Measurements from ENCODE around the gene ADCY4. TPM values are rescaled to one million over a fixed set of nuclear protein-coding genes. Genes with fewer than 3 reads are reported as not detected.
A peak's percentile ranks its signal among the peaks of the same experiment; 100 is the strongest.

The ADCY4 gene
- total and polyA plus RNA-seq, 2 of the 13 experiments (the other 11 are each of a cell fraction or from before 2014, with no cell fraction given), result 0.03 TPM; not detected in 1

DNA sequence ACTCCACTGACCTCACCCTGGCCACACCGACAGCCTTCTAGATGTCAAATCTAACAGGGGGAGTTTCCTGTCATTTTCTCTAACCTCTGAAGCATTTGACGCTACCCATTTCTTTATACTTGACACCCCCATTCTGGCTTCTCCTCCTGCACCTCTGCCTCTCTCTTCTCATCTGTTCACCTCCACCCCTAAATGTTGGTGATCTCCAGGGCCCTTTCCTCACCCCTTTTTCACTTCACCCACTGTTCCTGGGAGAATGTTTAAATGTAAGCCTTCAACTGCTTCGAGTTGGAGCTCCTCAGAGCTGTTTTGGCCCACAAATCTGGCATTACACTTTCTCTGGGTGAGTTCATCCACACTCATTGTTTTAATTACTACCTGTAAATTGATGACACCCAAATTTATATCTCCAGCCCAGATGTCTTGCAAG is 63.0 kb downstream of the ADCY4 start (continued):
- TF ChIP-seq ZNF557 (CRISPR knock-in tag; IDR thresholded peaks at IDR 0.05) (0 out of 2 replicates have a peak, but pooled peaks have one; percentile 13), ZHX2 (IDR thresholded peaks at IDR 0.05; ENCODE audit: low read depth) (no peak), ZHX2 (CRISPR knock-in tag; IDR thresholded peaks at IDR 0.05; ENCODE audit: borderline replicate concordance) (no peak), ZNF232 (CRISPR knock-in tag; IDR thresholded peaks at IDR 0.05; ENCODE audit: borderline replicate concordance) (no peak), ZNF598 (CRISPR knock-in tag; IDR thresholded peaks at IDR 0.05; ENCODE audit: borderline replicate concordance) (no peak), GMEB1 (CRISPR knock-in tag; IDR thresholded peaks at IDR 0.05; ENCODE audit: borderline replicate concordance) (no peak), EHMT2 (IDR thresholded peaks at IDR 0.05; ENCODE audit: borderline replicate concordance, low read depth, low read length) (no peak), ZNF569 (CRISPR knock-in tag; IDR thresholded peaks at IDR 0.05; ENCODE audit: borderline replicate concordance) (0 out of 2 replicates have a peak, but pooled peaks have one; percentile 19), ZC3H13 (CRISPR knock-in tag; IDR thresholded peaks at IDR 0.05) (no peak), ZKSCAN8 (CRISPR knock-in tag; IDR thresholded peaks at IDR 0.05; ENCODE audit: borderline replicate concordance) (no peak), ZNF574 (CRISPR knock-in tag; IDR thresholded peaks at IDR 0.05) (no peak), ZNF616 (CRISPR knock-in tag; IDR thresholded peaks at IDR 0.05; ENCODE audit: low read depth) (no peak), MYPOP (CRISPR knock-in tag; IDR thresholded peaks at IDR 0.05) (no peak), TMF1 (CRISPR knock-in tag; IDR thresholded peaks at IDR 0.05; ENCODE audit: low read depth) (no peak), THYN1 (CRISPR knock-in tag; IDR thresholded peaks at IDR 0.05; ENCODE audit: borderline replicate concordance, low read depth) (peak; percentile 16; the same call in 1 of the 2 replicates), KLF11 (CRISPR knock-in tag; IDR thresholded peaks at IDR 0.05) (no peak), ZSCAN29 (CRISPR knock-in tag; conservative IDR thresholded peaks at IDR 0.05) (no peak), ZNF460 (CRISPR knock-in tag; IDR thresholded peaks at IDR 0.05; ENCODE audit: borderline replicate concordance) (no peak), SAFB2 (CRISPR knock-in tag; IDR thresholded peaks at IDR 0.05; ENCODE audit: borderline replicate concordance, low read depth) (no peak)

All from HepG2 (cell line).